Islet precursor cell (in vitro differentiated cells): Measurements from ENCODE around the gene INSIG1.

Source experiments
- DNase-seq: peaks from one replicate; pipeline ENCODE4 v3.0.0-alpha.2; 2018

The INSIG1 gene

GRCh38 chr7:155352753-155353115 is 55.1 kb downstream of the INSIG1 start:
- DNase-seq: no peak

GRCh38 chr7:155353256-155353897 is 55.7 kb downstream of the INSIG1 start:
- no peak for DNase-seq

- no peak for DNase-seq
Measured at GRCh38 chr7:155354371-155355048, 56.8 kb downstream of the INSIG1 start.

GRCh38 chr7:155355176-155355575 is 57.5 kb downstream of the INSIG1 start:
- DNase-seq: no peak

GRCh38 chr7:155355745-155356144 is 58.1 kb downstream of the INSIG1 start:
- no peak for DNase-seq

- no peak for DNase-seq
Measured at GRCh38 chr7:155356323-155357105, 58.8 kb downstream of the INSIG1 start.

GRCh38 chr7:155357573-155358041 is 59.9 kb downstream of the INSIG1 start:
- no peak for DNase-seq

- DNase-seq: no peak
Measured at GRCh38 chr7:155358066-155358947, 60.6 kb downstream of the INSIG1 start.

- no peak for DNase-seq
Measured at GRCh38 chr7:155358948-155359712, 61.5 kb downstream of the INSIG1 start.
